Pericardium fibroblast (primary cell): ENCODE data around the gene GCSH. TPM values are rescaled to one million over a fixed set of nuclear protein-coding genes. Genes with fewer than 3 reads are reported as not detected.

Source experiments
- total RNA-seq: library from RNA; depleted of rRNA; stranded (reverse); fragments of >200 nt; gene quantifications from 2 replicates; pipeline ENCODE4 v1.2.3, GENCODE V29; 2015

Gene GCSH
- total RNA-seq, result 27.8 and 31.2 TPM in 2 replicates

DNA sequence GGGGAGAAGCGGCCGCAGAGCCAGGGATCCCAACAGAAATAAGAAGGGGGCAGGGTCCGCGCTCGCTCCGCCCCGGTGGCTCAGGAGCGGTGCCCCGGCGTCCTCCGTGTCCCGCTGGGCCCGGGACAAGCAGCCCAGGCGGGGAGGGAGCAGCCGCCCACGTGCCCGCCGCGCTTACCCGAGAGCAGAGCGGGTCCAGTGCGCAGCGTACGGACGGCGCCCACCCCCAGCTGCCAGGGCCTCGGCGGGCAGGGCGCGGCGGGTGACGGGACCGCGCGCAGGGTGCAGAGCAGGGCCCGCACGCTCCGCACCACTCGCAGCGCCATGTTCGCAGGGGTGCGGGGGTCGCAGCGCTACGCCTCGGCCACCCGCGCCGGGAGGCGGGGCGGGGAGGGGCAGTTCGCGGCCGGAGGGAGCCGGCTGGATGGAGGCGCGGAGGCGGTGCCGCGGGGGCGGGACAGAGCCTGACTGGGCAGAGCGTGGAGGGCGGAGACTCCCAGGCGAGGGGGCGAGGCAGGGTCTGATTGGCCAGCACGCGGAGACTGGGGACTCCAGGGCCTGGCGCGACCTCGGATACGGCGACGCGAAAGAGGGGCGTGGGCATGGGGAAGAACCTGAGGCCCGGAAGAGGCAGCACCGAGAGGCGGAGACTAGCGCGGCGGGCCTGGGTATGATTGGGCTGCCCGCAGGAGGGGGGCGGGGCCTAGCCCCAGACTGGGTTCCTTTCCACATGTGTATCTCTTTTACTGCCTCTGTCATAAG, at the start of gene GCSH:
TSS of gene GCSH (minus strand) at position 443 of the 762 bp plus-strand sequence. CDS start at position 326, 117 bp downstream.

DNA sequence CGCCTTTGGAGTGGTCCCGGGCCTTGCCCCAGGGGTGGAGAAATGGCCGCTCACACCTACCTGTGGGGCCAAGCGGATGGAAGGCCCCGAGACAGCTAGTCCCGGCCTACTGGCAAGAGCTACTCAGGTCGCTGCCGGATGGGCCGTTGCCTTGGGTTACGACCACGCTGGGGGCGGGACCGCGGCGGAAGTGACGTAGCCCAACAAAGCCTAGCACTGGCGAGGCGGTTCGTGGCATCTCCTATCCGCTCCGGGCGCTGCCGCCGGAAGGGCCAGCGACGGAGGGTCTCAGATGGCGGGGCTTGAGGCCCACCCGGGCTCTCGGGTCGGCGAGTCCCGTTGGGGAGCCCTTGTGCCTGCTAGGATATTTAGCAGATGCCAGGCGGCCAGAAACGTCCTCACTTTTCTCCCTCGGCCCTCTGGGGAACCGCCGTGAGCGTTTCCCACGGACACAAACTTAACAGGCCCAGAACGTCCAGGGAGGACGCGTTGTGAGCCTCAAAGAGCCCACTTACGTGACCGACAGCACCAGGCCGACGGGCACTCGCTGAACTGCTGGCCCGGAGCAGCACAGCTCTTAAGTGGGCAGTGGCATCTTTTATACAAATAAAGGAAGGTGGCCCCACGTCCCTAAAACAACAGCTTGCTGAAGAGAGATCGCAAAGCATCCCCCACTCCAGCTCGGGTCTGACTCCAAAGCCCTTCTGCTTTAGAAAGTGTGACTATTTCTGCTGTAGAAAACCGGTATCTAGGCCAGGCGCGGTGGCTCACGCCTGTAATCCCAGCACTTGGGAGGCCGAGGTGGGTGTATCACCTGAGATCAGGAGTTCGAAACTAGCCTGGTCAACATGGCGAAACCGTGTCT, 18.9 kb downstream of the GCSH start, which contains the start of gene C16orf46:
TSS of gene C16orf46 (minus strand) at position 163 of the 865 bp plus-strand sequence. CDS start 13,283 bp downstream, outside the sequence.

GRCh38 chr16:81035398-81035974, 60.7 kb downstream of the GCSH start, which contains the start of gene ATMIN:
Gene ATMIN (plus strand): TSS chr16:81035842. CDS start chr16:81035871, 29 bp downstream.

Other genes starting within 250 kb of the GCSH start
- gene CMC2, start 89.5 kb downstream of the GCSH start, total RNA-seq, result 21.6 and 47.0 TPM in 2 replicates
- 6.0 and 19.3 TPM in 2 replicates for gene CENPN, start 89.2 kb downstream of the GCSH start, total RNA-seq
- 29.2 and 35.0 TPM in 2 replicates for gene ATMIN, start 60.6 kb downstream of the GCSH start, total RNA-seq
- 0.12 TPM in 1 of 2 replicates, not detected in the other for gene C16orf46, start 19.2 kb downstream of the GCSH start, total RNA-seq
- gene BCO1, start 142.3 kb upstream of the GCSH start, total RNA-seq, result not detected in 2 replicates
- 2.9 and 4.1 TPM in 2 replicates for gene GAN, start 218.6 kb upstream of the GCSH start, total RNA-seq